Right kidney (tissue), 1 donor: ENCODE results near the gene PPP2R5B.

Source experiments
- DNase-seq: peaks from one replicate; pipeline ENCODE4 v3.0.0-alpha.2; 2016

PPP2R5B gene

GRCh38 chr11:64908766-64909165 lies 15.7 kb upstream of the PPP2R5B start:
- DNase-seq, result no peak

DNA sequence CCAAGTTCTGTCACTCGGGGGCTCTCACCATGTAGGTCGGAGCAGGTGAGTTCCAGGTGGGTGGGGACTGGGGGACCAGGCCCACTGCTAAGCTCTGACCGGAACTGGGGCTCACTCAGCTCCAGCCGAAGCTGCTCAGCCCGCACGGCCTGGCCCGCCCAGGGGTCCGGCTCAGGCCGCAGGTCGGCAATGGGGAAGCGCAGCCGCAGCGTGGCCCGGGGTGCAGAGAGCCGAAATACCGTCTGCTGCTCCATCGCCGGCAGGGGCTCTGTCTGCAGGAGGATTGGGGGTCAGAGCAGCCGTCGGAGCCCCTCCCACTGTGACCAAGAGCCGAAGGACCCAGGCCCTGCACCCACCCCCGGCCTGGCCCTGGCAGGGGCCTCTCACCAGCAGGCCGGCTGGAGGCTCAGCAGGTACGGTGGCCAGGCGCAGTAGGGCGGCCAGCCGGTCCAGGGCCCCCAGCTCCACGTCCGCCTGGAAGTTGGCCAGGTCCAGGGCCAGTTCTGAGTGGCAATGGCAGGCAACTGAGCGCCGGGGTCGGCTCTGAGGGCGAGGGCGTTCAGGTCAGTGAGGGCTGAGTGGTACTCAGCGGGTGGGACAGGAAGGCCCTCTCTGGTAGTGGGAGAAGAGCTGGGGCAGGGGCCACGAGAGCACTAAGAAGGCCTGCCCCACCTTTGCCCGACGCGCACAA lies 14.7 kb upstream of the PPP2R5B start:
- DNase-seq, result no peak

DNA sequence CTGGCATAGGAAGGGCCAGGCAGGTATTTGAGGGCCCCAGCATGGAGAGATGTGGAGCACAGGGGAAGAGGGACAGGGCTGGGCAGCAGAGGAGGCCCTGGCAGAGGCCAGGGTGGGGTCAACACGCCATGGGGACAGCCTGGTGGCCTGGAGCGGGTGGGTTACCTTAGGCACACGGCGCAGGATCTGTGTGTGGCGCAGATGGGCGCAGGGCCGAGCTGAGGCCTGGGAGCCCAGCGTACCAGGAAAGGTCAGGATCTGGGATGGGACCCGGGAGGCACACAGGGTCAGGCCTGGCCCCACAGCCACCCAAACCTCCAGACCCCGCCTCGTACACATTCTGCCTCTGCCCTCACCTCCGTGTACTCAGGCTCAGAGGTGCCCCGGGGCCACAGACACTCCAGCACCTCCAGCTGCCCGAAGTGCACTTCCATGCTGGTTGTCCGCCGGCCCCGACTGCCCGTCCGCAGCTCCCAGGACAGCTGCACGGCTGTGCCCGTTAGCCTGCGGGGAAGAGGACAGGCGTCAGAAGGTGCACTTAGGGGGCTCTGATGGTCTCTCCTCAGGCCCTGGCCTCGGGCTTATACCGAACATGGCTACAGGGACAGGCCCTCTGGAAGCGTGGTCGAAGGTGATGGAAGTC lies 13.9 kb upstream of the PPP2R5B start:
- no peak for DNase-seq

GRCh38 chr11:64911142-64911541 lies 13.3 kb upstream of the PPP2R5B start:
- DNase-seq, result no peak

GRCh38 chr11:64911689-64912088 lies 12.8 kb upstream of the PPP2R5B start:
- DNase-seq, result no peak

- DNase-seq, result no peak
Observed at GRCh38 chr11:64913171-64913727, 11.2 kb upstream of the PPP2R5B start.

DNA sequence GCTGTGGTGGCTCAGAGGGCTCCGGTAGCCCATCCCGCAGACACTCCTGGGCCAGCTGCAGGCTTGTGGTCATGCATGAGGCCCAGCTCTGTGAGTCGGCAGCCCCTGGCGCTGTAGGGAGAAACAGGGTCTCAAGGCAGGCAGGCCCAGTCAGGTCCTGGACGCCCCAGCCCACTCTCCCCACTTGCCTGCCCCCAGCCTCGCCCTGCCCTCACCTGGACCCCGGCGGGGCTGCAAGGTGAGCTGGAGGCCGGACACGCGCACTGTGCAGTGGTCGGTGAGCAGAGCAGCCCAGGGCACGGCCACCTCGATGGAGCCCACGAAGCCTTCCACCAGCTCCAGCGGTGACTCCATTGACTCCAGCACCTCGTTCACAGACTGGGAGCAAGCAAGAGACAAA lies 10.4 kb upstream of the PPP2R5B start:
- no peak for DNase-seq

GRCh38 chr11:64915376-64915887 lies 9.1 kb upstream of the PPP2R5B start:
- DNase-seq, result no peak

GRCh38 chr11:64916040-64916774 lies 8.3 kb upstream of the PPP2R5B start:
- DNase-seq, result no peak

DNA sequence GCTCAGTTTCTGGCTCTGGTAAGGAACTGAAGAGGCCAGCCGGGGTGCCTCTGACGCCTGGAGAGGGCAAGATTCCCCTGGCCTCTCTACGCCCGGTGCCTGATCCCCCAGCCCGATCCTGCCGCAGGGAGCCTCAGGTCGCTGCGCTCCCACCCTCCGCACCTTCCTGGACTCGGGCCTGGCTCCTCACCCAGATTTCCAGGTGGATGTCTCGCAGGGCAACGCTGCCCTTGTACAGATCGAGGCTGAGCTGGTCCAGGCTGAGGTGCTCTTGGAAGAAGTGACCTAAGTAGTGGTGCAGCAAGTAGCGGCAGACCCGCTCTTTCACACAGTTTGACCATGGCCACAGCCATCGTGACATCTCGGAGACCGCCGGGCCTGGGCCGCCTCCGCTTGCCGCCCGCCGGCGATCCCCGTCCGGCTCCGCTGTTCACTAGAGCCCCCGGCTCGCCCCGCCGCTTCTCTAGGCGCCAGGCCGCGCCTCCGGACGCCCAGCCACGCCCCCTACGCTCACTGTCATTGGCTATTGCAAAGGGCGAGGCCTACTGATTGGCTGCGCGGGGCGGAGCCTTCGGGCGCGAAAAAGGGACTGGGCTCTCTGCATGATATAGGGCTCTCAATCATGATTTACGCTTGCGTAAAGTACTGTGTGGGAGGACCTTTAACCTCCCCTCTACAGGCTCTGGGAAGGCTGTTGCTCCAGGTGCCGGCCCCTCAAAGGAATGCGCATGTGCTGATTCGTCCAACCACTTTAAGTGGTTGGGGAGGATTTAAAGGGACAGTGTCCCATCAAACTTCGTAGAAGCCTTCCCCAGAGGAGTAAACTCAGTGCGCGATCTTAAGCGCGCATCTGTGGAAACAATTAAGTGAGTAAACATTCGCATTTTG lies 7.5 kb upstream of the PPP2R5B start, which contains the start of gene ATG2A:
Gene ATG2A, minus strand, starts transcription at position 435 of the 888 bp plus-strand sequence. Its CDS starts 74 bp downstream, at position 361.
- peak; percentile 91 for DNase-seq

DNA sequence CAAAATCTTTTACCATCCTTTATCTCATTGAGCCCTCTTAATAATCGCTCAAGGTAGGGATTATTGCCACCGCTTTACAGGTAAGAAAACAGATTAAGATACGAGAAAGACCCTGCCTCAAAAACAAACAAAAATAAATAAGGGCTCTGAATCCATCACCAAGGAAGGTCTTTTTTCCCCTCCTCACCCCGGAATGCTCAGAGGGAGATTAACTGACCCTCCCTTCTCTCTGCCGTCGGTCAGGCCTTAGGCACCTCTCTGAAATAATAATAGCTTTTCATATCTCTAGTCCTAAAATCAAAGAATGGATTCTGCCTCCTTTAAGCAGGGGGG lies 6.9 kb upstream of the PPP2R5B start:
- no peak for DNase-seq

GRCh38 chr11:64918017-64918416 lies 6.5 kb upstream of the PPP2R5B start:
- no peak for DNase-seq

DNA sequence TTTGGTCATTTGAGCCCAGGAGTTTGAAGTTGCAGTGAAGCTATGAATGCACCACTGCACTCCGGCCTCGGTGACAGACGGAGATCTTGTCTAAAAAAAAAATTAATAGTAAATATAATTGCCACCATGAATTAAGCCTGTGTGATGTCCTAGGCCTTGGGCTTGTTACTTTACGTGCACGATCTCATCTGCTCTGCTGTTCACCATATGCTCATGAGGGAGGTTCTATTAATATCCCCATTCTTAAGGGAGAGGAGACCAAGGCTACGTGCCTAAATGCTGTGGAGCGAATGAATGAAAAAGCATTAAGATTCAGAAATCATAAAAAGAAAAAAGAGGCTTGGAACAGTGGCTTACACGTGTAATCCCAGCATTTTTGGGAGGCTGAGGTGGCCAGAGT lies 4.9 kb upstream of the PPP2R5B start:
- DNase-seq, result no peak

GRCh38 chr11:64920124-64920523 lies 4.4 kb upstream of the PPP2R5B start:
- DNase-seq, result no peak

GRCh38 chr11:64921384-64921783 lies 3.1 kb upstream of the PPP2R5B start:
- no peak for DNase-seq

GRCh38 chr11:64923151-64923661 lies 1.3 kb upstream of the PPP2R5B start:
- no peak for DNase-seq

- DNase-seq, result no peak
Observed at GRCh38 chr11:64924910-64925284, 408 bp downstream of the PPP2R5B start.

DNA sequence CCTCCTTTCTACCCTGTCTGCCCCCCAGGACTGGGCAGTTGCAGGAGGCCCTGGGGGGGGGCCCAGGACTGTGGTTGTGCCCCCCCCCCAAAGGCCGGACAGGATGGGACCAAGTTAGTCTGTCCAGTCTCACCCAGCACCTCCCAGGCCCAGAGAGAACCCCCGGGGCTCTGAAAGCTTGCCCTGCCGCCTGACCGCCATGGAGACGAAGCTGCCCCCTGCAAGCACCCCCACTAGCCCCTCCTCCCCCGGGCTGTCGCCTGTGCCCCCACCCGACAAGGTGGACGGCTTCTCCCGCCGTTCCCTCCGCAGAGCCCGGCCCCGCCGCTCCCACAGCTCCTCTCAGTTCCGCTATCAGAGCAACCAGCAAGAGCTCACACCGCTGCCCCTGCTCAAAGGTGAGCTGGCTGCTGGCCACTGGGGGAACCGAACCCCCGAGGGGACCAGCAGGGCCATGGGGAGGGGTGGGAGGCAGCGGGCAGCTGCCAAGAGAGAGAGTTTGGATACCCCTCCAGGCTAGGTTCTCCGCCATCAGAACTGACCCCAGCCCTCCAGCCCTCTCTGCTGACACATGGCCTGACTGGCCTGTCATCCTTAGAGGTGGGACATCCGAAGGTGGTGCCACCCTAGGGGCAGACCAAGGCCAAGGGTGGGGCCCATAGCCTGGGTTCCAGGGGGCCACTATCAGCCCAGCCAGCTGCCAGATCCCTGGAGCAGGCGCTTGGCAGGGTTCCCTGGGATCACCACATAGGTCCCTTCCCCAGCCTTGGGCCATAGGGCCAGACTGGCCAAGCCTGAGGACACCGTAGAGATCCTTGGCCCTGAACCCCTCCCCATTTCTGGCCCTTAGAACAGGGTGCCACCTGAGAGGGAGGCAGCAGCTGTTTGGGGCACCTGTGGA lies 1.3 kb downstream of the PPP2R5B start:
- no peak for DNase-seq

GRCh38 chr11:64926689-64927088 lies 2.2 kb downstream of the PPP2R5B start:
- DNase-seq, result no peak

DNA sequence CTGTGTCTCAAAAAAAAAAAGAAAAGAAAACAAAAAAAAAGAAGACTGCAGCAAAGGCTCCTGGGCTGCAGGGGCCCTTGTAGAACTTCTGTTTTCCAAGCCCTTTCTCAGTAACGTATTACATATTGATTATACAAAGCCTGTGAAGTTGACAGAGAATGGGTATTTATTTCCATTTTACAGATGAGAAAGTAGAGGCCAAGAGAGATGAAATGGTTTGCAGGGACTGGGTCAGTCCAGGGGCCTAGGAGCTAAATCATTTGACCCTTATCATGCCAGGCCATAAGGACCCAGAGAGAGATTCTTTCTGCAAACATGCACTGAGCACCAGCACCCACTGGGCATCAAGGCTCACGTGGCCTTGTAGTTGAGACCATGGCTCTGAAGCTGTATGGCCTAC lies 4.5 kb downstream of the PPP2R5B start:
- DNase-seq, result no peak

DNA sequence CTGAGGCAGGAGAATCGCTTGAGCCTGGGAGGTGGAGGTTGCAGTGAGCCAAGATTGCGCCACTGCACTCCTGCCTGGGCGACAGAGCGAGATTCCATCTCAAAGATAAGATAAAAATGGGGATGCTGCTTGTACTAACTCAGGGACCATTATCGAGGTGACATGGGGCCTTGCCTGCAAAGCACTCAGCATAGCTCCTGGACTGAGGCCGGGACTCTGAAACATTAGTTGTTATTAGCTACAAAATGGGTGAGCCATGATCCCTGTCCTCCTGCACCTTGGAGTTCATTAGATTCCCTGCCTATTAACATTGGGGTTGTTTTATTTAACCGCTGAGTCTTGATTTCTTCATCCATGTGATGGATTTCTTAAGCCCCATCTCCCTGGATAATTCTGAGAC lies 5.1 kb downstream of the PPP2R5B start:
- DNase-seq, result no peak
